GM19324 (cell line): ENCODE results near the gene TAS2R60.

Source experiments
- ATAC-seq: cut with Tn5 transposase; IDR thresholded peaks from one replicate; pipeline ENCODE4 v1.9.1; 2021; ENCODE audit warnings: mild to moderate bottlenecking, moderate library complexity; ENCODE audit not compliant: unreplicated experiment, low FRiP score

The TAS2R60 gene

GRCh38 chr7:143436325-143436946 lies 6.8 kb upstream of the TAS2R60 start:
- ATAC-seq = peak; percentile 88

DNA sequence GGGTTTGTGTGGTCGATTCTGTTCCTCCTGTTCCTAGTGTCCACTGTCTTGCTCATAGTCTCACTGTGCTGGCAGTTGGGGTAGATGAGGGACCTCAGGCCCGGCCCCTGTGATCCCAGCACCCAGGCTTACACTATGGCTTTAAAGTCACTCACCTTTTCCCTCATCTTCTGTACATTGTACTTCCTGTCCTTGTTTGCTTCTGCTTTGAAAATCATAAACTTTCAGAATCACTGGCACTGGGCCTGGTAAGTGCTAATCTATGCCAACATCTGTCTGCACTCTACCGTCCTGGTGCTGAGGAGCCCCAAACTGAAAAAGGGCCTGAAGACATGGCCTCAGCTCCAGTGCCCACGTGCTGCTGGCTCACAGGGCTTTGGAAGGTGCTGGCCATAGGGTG lies 5.7 kb upstream of the TAS2R60 start:
- ATAC-seq = peak; percentile 51

DNA sequence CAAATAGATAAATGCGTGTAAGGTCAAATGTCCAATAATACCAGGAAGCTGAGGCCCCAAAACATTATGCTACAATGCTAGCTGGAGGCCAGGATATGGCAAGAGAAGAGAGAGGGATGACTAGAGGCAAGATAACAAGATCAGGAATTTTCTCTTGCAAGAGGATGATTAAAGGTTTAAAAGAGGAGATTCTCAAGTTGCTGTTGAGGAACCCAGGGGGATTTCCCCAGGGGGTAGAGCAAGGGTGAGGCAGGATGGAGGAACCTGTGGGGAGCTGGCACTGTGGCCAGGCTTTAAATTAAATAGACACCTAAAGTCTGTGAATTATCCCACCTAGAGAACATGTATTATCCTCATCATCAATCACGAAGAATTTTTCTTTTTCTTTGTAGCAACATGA lies 3.4 kb upstream of the TAS2R60 start:
- no peak for ATAC-seq

GRCh38 chr7:143444063-143444782 lies 970 bp downstream of the TAS2R60 start:
- ATAC-seq = no peak

- ATAC-seq = no peak
Observed at GRCh38 chr7:143444785-143445184, 1.5 kb downstream of the TAS2R60 start.

GRCh38 chr7:143447466-143447865 lies 4.2 kb downstream of the TAS2R60 start:
- ATAC-seq = no peak

DNA sequence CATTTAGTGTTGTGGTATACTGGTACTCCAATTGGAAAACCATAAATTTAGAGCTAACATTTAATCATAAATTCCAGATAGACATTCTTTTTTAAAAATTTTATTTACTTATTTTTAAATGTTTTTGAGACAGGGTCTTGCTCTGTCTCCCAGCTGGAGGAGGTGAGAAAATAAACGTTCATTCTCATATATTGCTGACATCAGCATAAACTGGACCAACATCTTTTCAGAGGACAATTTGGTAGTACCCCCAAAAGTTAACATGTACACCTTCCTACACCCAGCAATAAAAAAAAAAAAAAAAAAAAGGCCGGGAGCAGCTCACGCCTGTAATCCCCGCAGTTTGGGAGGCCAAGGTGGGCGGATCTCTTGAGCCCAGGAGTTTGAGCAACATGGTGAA lies 5.2 kb downstream of the TAS2R60 start:
- ATAC-seq = no peak

GRCh38 chr7:143449793-143450192 lies 6.5 kb downstream of the TAS2R60 start:
- no peak for ATAC-seq

DNA sequence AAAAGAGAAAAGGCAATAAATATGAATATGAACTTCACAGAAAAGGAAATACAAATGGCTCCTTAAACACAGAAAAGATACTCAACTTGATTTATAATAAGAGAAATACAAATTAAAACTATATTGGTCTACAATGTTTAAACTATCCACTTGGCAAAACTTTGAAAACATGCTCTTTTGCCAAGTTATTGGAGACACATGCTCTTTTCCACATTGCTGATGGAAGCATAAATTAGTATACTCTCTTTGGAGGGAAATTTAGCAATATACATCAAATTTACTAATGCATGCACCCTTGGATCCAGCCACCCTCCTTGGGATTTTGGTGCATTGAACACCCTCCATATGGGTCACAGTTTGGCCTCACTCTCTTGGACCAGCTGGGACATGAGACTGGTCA lies 7.9 kb downstream of the TAS2R60 start:
- ATAC-seq = no peak

GRCh38 chr7:143451746-143452145 lies 8.5 kb downstream of the TAS2R60 start:
- no peak for ATAC-seq

GRCh38 chr7:143452495-143452894 lies 9.2 kb downstream of the TAS2R60 start:
- ATAC-seq = no peak

GRCh38 chr7:143454091-143454680 lies 10.9 kb downstream of the TAS2R60 start:
- ATAC-seq = no peak

DNA sequence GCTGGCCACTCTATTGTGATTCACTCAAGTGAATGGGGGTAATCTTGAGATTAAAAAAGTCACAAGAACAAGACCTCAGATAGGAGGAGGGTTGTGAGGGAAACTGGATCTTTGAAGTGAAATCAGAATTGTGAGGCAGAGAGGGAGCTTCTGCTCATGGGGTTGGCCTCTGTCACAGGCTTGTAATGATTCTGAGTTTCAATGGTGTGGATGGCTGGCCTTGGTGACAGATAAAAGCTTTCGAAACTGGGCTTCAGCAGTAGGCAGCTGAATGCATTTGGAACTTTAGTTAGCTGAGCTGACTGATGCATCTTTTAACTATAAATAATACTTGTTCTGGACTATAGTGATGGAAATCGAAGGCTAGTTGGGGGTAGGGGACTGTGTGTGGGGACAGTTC lies 12.2 kb downstream of the TAS2R60 start:
- no peak for ATAC-seq

DNA sequence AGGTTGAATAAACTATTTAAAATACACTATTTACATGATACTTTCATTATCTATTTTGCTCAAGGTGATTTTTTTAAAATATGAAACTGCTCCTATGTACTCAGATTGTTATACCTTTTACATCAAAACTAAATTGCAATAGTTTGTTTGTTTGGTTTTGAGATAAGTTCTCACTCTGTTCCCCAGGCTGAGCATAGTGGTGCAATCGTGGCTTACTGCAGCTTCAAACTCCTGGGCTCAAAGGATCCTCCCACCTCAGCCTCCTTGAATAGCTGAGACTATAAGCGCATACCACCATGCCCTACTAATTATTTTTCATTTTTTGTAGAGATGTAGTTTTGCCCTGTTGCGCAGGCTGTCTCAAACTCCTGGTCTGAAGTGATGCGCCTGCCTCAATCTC lies 12.7 kb downstream of the TAS2R60 start:
- ATAC-seq = no peak

GRCh38 chr7:143456992-143457793 lies 13.9 kb downstream of the TAS2R60 start:
- no peak for ATAC-seq

DNA sequence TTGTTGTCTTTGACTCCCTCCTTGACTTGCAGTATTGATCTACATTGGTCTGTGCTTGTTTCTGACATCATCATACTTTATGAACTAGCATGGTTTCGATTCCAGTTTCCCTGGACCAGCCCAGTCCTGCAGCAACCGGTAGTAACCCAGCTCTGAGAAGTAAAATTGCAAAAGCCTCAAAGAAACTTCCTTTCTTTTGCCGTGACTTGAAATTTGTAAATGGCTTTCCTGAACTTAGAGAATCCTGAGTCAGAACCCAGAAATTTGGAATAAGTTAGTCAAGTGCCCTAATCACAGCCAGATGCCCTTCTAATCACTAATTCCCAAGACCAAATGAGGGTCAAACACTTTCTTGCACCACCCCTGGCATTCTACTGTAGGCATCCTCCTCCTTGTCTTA lies 15.0 kb downstream of the TAS2R60 start:
- peak; percentile 86 for ATAC-seq

DNA sequence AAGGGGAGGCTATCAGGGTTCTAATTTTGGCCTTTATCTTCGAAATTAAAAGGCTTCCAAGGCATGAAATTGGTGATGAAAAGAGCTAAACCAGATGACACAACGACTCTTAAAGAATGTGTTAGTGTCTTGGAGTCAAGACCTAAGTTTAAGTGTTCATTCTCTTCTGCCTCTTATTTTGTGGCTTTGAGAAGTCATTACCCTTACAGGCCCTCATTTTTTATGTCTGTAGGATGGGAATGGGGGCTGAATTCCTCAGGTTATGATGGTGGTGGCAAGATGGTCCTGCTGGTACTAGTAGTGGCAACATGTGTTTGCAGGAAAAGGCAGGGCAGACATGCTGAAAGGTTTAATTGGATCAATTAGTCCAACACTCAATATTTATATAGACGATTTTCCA lies 15.4 kb downstream of the TAS2R60 start:
- ATAC-seq = no peak

GRCh38 chr7:143459359-143459758 lies 16.1 kb downstream of the TAS2R60 start:
- ATAC-seq = no peak

- no peak for ATAC-seq
Observed at GRCh38 chr7:143460271-143460979, 17.2 kb downstream of the TAS2R60 start.

- no peak for ATAC-seq
Observed at GRCh38 chr7:143462045-143462444, 18.8 kb downstream of the TAS2R60 start.

DNA sequence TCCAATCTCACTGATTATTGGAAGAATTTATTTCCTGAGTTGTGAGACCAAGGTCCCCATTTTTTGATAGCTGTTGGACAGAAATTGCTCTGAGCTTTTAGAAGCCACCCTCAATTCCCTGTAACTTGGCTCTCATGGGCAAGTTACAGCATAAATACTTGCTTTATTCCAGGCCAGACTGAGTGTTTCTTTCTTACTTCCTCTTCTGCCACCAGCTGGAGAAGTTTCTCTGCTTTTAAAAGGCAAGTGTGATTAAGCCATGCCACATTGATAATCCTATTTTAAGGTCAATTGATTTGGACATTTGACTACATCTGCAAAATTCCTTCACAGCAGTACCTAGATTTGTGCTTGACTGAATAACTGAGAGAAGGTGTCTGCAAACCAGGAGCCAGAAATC lies 20.3 kb downstream of the TAS2R60 start:
- no peak for ATAC-seq
